Parathyroid adenoma (tissue), 2 donors: ENCODE data around the gene MAP4K5.

Experiments used
- H2AFZ ChIP-seq: fragments of 300-600 bp; sonication (generic); one replicate; pipeline ENCODE4 v1.7.0; 2017; ENCODE audit warnings: antibody characterized with exemption, mild to moderate bottlenecking
- H3K27ac ChIP-seq: fragments of 300-600 bp; sonication (generic); one replicate; pipeline ENCODE4 v1.7.0; 2017
- H3K27me3 ChIP-seq: fragments of 300-600 bp; sonication (generic); one replicate; pipeline ENCODE4 v1.7.0; 2017; ENCODE audit warnings: low read length; ENCODE audit not compliant: control insufficient read depth, insufficient read depth
- H3K36me3 ChIP-seq: fragments of 300-600 bp; sonication (generic); one replicate; pipeline ENCODE4 v1.7.0; 2017; ENCODE audit warnings: low read length; ENCODE audit not compliant: control insufficient read depth, insufficient read depth
- H3K4me1 ChIP-seq: fragments of 300-600 bp; sonication (generic); one replicate; pipeline ENCODE4 v1.7.0; 2017; ENCODE audit warnings: control low read depth
- H3K4me2 ChIP-seq: fragments of 300-600 bp; sonication (generic); one replicate; pipeline ENCODE4 v1.7.0; 2017; ENCODE audit warnings: low read length
- H3K4me3 ChIP-seq: fragments of 300-600 bp; sonication (generic); one replicate; pipeline ENCODE4 v1.7.0; 2017; ENCODE audit warnings: low read depth, low read length
- H3K79me2 ChIP-seq: fragments of 300-600 bp; sonication (generic); one replicate; pipeline ENCODE4 v1.7.0; 2017; ENCODE audit warnings: control low read depth
- H3K9ac ChIP-seq: fragments of 300-600 bp; sonication (generic); one replicate; pipeline ENCODE4 v1.7.0; 2017; ENCODE audit warnings: mild to moderate bottlenecking
- H3K9me3 ChIP-seq: fragments of 300-600 bp; sonication (generic); one replicate; pipeline ENCODE4 v1.7.0; 2017; ENCODE audit warnings: low read length; ENCODE audit not compliant: control insufficient read depth
- CTCF ChIP-seq: fragments of 300-600 bp; sonication (generic); IDR thresholded peaks from one replicate; pipeline ENCODE4 v1.7.0; 2017; ENCODE audit warnings: antibody characterized with exemption, mild to moderate bottlenecking
- donor health status: primary hyperparathyroidism.

The MAP4K5 gene

GRCh38 chr14:50379563-50379962 is 152.8 kb downstream of the MAP4K5 start:
- no peaks in the 10 kb centered on the region for H3K4me1 ChIP-seq
- no peaks in the 10 kb centered on the region for H3K36me3 ChIP-seq
- no peak overlapping the region for H2AFZ ChIP-seq
- H3K4me2 ChIP-seq: no peak overlapping the region
- H3K27me3 ChIP-seq: no peaks in the 10 kb centered on the region
- no peak for TF ChIP-seq CTCF
- no peak overlapping the region for H3K9ac ChIP-seq
- H3K9me3 ChIP-seq: no peaks in the 10 kb centered on the region
- no peak overlapping the region for H3K27ac ChIP-seq
- H3K79me2 ChIP-seq: no peaks in the 10 kb centered on the region
- H3K4me3 ChIP-seq: no peak overlapping the region

- Histone ChIP-seq H3K4me2 (no peak overlapping the region), H3K4me1 (no peaks in the 10 kb centered on the region), H3K79me2 (no peaks in the 10 kb centered on the region), H2AFZ (no peak overlapping the region), H3K27ac (no peak overlapping the region), H3K9ac (no peak overlapping the region), H3K27me3 (no peaks in the 10 kb centered on the region), H3K36me3 (no peaks in the 10 kb centered on the region), H3K9me3 (no peaks in the 10 kb centered on the region), H3K4me3 (no peak overlapping the region)
- TF ChIP-seq CTCF: no peak
These were observed 154.8 kb downstream of the MAP4K5 start for GRCh38 chr14:50377550-50378085.

GRCh38 chr14:50375760-50376159 is 156.6 kb downstream of the MAP4K5 start:
- Histone ChIP-seq H3K27me3 (no peaks in the 10 kb centered on the region), H3K27ac (no peak overlapping the region), H3K4me2 (no peak overlapping the region), H3K9ac (no peak overlapping the region), H3K9me3 (no peaks in the 10 kb centered on the region), H3K79me2 (no peaks in the 10 kb centered on the region), H3K4me1 (no peaks in the 10 kb centered on the region), H2AFZ (no peak overlapping the region), H3K4me3 (no peak overlapping the region), H3K36me3 (no peaks in the 10 kb centered on the region)
- TF ChIP-seq CTCF: no peak

- no peaks in the 10 kb centered on the region for H3K79me2 ChIP-seq
- H3K9ac ChIP-seq: no peak overlapping the region
- no peak overlapping the region for H3K4me3 ChIP-seq
- TF ChIP-seq CTCF: no peak
- no peaks in the 10 kb centered on the region for H3K4me1 ChIP-seq
- H3K27me3 ChIP-seq: no peaks in the 10 kb centered on the region
- no peak overlapping the region for H3K27ac ChIP-seq
- no peak overlapping the region for H3K4me2 ChIP-seq
- H3K9me3 ChIP-seq: no peaks in the 10 kb centered on the region
- no peak overlapping the region for H2AFZ ChIP-seq
- no peaks in the 10 kb centered on the region for H3K36me3 ChIP-seq
These were observed 158.4 kb downstream of the MAP4K5 start for GRCh38 chr14:50373959-50374358.

GRCh38 chr14:50371546-50371945 is 160.8 kb downstream of the MAP4K5 start:
- Histone ChIP-seq H3K4me1 (no peaks in the 10 kb centered on the region), H3K9me3 (no peaks in the 10 kb centered on the region), H3K4me2 (no peak overlapping the region), H3K4me3 (no peak overlapping the region), H3K27ac (no peak overlapping the region), H2AFZ (no peak overlapping the region), H3K9ac (no peak overlapping the region), H3K27me3 (no peaks in the 10 kb centered on the region), H3K36me3 (no peaks in the 10 kb centered on the region), H3K79me2 (no peaks in the 10 kb centered on the region)
- no peak for TF ChIP-seq CTCF
